DOHH2 (cell line): ENCODE data around the gene AHNAK.

ENCODE experiments used
- CTCF ChIP-seq: fragments of 200-600 bp; sonication (generic); IDR thresholded peaks from one replicate; pipeline ENCODE4 v1.5.1; 2014; ENCODE audit warnings: antibody characterized with exemption, mild to moderate bottlenecking, low read depth, low read length; ENCODE audit not compliant: poor library complexity, severe bottlenecking
- EZH2phosphoT487 ChIP-seq: fragments of 200-600 bp; sonication (generic); IDR thresholded peaks from 2 replicates; pipeline ENCODE4 v1.6.1; 2017; ENCODE audit warnings: borderline replicate concordance, mild to moderate bottlenecking, antibody characterized with exemption, low read length, moderate library complexity, mixed read lengths

GRCh38 chr11:62446091-62446490, 100.5 kb downstream of the AHNAK start:
- TF ChIP-seq CTCF (no peak), EZH2phosphoT487 (no peak)
